NCI-H1092 treated with DMSO at 0.1 percent for 48 hours (cell line): ENCODE measurements around the gene RAVER2.
A peak's percentile ranks its signal among the peaks of the same experiment; 100 is the strongest.
"Not testable (repeated sequence)": the region's sequence is repeated elsewhere in the genome, so short reads cannot be mapped to it uniquely, and the experiment has no call there.

Experiments
- DNase-seq: peaks from one replicate; lab custom pipeline; 2025; lab: John Stamatoyannopoulos, UW

The RAVER2 gene, protein sequence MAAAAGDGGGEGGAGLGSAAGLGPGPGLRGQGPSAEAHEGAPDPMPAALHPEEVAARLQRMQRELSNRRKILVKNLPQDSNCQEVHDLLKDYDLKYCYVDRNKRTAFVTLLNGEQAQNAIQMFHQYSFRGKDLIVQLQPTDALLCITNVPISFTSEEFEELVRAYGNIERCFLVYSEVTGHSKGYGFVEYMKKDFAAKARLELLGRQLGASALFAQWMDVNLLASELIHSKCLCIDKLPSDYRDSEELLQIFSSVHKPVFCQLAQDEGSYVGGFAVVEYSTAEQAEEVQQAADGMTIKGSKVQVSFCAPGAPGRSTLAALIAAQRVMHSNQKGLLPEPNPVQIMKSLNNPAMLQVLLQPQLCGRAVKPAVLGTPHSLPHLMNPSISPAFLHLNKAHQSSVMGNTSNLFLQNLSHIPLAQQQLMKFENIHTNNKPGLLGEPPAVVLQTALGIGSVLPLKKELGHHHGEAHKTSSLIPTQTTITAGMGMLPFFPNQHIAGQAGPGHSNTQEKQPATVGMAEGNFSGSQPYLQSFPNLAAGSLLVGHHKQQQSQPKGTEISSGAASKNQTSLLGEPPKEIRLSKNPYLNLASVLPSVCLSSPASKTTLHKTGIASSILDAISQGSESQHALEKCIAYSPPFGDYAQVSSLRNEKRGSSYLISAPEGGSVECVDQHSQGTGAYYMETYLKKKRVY

DNA sequence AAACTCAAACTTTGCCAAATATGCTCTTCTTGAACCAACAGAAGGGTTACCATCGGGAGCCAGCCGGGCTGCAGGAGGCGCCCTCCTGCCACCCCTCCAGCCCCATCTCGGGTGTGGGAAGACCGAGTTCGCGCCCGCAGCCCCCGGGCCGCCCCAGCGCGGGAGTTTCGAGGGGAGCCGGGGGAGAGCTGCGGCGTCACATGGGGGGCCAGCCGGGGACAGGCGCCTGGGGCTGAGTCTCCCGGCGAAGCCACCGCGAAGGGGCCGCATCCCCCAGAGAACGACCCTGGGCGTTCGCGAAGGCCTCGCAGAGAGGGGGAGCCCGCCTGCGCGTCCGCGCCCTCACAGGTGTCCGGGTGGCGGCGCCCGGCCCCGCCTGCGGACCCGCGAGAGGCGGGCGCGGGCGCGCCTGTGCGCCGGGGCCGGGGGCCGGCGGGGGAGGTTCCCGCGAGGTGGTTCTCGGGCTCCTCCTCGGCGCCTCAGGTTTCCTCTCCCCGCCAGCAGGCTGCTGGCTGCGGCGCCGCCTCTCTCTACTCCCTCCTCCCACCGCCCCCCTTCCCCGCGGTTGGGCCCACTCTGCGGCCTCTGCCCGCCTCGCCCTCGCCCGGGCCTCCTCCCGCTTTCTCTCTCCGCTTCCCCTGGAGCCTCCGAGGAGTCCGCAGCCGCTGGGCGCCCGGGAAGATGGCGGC is at the start of gene RAVER2:
Gene RAVER2 (plus strand): TSS at position 584 of the 689 bp plus-strand sequence. CDS start 98 bp downstream, at position 682.
- DNase-seq, result peak; percentile 61

DNA sequence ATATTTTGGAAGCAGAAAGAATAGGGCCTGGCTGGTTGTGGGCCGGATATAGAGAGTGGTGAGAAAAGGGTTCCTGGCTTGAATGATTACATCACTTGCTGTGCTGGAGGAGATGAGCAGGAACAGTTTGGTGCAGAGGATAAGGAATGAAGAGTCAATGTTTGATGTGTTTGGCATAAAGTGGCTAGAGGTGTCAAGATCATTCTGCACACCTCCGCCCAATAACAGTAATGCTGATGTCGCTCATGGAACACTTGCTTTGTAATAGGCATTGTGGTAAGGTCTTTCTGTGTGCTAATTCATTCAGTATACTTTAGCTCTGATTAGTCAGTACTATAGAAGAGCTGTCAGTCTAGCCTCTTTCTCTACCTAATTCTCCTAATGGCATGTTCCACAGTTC is 48.0 kb upstream of the RAVER2 start:
- no peak for DNase-seq

DNA sequence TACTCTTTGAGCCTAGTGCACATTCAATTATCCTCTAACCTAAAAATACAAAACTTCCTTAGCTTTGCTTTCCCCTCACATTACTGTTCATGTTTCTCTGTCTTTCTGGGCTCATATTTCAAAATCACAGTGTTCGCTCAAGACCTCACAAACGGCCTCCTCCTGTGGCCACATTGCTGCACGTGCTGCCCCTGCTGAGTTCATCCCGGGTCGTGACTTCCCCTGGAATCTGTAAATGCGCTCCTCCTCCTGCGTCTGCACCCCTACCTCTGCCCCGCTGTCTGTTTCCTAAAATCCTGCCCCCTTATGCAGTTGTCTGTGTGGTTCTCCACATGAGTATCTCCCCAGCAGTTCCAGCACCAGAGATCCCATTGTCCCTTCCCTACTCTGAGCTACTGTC is 45.5 kb upstream of the RAVER2 start:
- DNase-seq, result no peak

DNA sequence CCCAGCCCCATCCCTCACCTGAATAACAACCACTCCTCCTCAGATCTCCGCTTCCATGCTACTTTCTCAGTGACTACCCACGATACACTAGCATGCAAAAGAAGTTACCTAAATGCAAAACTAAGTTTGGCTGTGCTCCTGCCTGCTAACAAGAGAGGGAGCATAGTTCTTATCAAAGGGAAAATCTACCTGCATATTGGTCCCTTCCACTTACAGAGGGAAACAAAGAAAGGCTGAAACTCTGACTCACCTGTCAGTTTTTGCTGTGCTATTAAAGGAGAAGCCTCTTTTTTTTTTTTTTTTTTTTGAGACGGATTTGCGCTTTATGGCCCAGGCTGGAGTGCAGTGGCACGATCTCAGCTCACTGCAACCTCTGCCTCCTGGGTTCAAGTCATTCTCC is 43.8 kb upstream of the RAVER2 start:
- no peak for DNase-seq

DNA sequence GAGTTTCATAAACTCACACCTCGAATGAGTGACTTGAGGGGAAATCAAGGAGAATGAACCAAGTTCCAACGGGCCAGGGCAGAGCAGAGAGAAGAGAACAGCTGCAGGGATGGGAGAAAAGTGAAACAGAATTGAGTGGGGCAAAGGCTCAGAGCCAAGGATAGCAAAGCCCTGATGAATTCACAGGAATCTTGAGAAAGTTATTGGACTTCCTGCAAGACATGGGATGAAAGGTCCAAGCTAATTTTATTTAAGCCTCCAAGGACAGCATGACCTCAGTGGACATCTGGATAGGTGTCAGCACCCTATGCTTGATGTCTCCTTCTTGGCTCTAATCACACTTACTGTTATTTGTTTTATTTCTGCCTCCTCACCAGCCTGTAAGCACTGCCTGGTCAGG is 43.0 kb upstream of the RAVER2 start:
- DNase-seq, result no peak

DNA sequence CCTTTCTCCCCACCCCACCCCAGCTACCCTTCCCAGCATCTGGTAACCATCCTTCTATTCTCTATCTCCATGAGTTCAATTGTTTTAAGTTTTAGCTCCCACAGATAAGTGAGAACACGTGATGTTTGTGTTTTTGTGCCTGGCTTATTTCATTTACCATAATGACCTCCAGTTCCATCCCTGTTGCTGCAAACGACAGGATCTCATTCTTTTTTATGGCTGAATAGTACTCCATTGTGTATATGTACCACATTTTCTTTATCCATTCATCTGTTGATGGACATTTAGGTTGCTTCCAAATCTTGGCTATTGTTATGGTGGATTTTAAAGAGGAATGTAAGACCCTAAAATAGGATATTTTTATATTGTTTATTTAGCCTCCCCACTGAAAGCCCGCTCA is 42.2 kb upstream of the RAVER2 start:
- DNase-seq, result not testable (repeated sequence)

DNA sequence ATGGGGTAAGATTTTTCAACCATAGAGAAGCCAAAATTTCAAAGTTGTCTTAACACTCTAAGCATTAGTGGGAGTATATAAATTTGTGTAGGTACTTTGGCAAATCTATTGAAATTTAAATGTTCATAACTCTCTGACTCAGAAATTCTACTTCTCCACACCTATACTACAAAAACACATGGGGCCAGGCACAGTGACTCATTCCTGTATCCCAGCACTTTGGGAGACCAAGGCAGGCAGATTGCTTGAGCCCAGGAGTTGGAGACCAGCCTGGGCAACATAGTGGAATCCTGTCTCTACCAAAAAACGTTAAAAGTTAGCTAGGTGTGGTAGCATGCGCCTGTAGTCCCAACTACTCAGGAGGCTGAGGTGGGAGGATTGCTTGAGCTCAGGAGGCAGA is 41.3 kb upstream of the RAVER2 start:
- DNase-seq, result no peak

DNA sequence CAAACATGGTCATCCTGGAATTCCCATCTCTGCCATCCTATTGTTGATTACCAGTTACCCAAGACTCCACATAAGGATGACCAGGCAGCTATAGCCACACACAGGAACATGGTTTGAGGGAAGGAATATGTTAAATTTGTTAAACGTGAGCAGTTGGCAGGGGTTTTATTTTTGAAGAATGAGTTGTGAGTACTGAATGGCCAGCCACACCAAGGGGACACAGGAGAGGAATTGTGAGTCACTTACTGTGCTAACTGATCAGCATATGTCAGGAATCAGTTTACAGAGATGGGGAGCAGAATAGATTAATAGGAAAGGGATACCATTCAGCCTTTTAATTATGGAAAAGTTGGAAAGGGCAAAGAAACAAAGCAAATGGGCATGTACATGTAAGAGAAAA is 39.3 kb upstream of the RAVER2 start:
- no peak for DNase-seq

DNA sequence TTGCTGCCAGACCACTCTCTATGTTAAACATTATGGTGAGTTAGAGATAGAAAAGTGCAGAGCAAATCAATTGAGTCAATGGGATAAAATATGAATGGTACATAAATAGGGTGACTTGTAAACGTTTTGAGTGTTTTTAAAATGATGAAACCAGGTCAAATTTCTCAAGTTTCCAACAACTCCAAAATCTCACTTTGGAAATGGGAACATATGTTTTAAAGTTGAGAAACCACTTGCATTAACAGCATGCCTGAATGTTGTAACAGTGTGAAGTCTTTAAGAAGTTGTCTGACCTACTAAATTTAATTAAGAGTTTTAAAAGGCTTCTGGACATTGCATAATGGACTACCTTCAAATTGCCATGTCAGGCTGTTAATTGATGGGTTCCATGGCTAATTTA is 33.6 kb upstream of the RAVER2 start:
- no peak for DNase-seq

DNA sequence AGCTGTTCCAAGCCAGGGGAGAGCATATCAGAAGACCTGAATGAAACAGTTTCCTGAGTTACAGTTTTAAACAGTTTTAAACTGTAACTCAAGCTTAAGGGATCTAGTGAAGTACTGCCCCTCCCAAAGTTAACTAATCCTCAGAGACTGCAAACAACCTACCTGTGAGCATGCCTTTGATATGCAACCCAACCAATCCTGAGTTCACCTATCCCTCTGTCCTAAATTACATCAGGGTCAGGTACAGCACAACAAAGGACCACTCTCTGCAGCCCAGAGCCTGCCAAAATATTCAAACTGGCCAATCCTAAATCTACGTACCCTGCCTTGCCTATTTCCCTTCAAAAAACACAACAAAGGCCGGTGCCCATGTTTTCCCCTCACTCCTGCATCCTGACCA is 32.8 kb upstream of the RAVER2 start:
- no peak for DNase-seq

DNA sequence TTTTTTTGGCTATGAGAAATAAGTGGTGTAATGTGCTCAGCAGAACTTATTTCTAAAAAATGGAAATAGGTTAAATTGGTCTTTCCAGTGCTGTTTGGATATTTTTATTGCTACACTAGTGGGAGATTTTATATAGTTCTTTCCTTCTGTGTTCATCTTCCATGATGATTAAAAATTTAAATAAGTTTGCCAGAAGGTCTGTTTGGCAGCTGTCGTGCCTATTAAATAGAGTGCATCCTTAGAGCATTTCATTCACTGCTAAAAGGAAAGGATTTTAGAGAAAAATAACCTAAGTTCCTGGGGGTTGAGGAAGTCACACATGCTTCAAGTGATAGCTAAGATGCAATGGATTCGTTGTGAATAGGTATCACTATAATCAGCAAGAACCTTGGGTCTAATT is 29.7 kb upstream of the RAVER2 start:
- DNase-seq, result no peak

DNA sequence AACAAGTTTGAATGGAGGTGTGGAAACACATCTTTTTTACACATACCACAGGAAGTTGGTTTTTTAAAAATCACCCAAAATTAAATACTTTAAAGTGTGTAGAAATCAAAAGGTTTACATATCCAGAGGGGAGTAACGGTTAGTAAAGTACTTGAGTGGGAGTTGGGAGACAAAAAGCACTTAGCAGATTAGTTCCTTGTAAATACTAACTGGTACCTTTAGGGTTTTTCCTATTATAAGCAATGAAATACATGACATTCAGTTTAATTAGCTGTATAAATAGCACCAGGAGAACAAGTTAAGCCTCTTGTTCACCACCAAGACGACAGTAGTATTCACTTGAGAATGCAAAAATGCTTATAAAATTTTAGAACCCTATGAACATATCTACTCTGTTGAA is 23.7 kb upstream of the RAVER2 start:
- no peak for DNase-seq

DNA sequence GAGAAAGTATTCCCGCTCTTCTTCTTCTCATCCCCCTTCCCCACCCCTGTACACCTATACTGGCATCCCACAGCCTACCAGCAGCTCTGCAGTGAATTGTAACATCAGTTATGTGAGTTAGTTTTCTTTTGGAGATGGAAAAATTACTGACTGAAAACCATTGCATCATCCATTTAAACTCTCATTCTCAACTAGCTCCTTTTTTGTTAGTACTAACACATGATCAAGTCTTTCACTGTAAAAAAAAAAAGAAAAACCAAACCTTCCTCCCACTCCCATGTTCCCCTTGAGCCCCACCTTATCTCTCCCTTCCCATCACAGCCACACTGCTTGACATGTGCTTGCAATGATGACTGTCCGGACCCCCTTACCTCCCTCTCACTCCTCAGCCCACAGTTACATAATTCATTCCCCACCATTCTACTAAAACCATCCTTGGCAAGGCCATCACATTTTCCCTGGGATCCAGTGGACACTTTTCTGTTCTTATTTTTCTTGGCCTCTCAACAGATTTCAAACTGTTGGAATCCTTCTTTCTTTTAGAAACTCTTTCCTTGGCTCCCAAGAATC is 23.2 kb upstream of the RAVER2 start:
- no peak for DNase-seq

DNA sequence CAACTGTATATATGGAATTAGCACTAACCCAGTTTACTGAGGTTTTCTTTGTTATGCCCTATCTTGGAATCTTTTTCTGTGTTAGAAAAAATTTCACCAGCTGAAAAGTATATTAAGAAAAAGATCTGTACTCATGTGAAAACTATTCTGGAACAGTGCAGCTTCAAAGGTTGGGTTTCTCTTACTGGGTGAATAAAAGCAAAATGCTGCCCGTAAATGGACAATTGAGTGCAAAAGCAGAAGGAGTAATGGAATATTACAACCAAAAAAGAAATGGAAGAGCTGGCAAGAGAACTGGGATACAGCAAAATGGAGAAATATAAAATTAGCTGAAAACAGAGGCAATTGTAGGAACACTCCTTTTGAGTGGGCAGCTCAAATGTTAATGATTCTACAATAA is 17.0 kb upstream of the RAVER2 start:
- no peak for DNase-seq

DNA sequence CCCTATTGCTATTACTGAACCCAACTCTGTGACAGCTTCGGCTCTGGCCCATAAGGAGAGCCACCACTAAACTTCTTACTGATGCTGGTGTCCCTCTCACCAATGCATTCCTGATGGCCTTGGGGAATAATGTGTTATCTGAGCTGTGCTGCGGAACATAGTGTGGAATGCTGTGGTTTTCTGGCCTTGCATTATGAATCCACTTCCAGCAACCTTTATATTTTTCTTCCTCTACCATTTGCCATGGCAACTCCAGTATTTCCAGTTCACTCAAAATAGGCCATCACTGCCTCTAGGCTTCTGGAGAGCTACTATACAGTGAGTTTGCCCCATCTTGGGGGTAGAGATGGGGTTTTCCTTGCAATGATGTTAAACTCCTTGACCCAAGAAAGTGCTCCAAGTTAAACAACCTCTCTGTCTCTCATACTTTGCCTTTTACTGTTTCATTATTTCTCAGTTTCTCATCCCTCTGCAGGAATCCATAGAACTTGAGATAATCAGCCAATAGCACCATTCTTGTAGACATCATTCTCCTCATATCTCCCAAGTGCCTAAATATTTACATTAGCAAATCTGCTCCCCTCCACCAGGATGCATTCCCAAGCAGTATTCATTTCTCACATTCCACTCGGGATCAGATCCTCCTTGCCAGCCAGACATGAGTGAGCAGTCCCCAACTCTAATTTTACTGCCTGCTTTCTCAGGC is 11.1 kb upstream of the RAVER2 start:
- DNase-seq, result no peak

DNA sequence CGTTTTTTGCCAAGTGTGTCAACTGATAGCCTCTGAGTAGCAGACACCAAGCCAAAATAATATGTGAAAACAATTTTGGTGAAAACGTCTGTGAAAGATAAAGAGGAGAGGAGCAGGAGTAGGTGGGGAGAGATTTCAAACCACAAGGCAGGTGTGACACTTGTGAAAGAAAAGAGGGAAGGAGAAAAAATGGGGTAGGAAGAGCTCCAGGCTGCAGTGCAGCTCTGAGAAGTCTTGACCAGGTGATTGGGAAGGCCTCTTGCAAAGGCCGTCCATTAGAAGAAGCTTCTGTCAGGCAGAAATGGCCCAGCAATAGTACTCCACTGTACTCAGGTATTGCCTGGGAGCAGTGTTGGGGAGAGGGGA is 10.6 kb upstream of the RAVER2 start:
- DNase-seq, result no peak

DNA sequence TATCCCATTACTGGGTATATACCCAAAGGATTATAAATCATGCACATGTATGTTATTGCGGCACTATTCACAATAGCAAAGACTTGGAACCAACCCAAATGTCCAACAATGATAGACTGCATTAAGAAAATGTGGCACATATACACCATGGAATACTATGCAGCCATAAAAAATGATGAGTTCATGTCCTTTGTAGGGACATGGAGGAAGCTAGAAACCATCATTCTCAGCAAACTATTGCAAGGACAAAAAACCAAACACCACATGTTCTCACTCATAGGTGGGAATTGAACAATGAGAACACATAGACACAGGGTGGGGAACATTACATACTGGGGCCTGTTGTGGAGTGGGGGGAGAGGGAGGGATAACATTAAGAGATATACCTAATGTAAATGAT is 4.2 kb upstream of the RAVER2 start:
- DNase-seq, result not testable (repeated sequence)

DNA sequence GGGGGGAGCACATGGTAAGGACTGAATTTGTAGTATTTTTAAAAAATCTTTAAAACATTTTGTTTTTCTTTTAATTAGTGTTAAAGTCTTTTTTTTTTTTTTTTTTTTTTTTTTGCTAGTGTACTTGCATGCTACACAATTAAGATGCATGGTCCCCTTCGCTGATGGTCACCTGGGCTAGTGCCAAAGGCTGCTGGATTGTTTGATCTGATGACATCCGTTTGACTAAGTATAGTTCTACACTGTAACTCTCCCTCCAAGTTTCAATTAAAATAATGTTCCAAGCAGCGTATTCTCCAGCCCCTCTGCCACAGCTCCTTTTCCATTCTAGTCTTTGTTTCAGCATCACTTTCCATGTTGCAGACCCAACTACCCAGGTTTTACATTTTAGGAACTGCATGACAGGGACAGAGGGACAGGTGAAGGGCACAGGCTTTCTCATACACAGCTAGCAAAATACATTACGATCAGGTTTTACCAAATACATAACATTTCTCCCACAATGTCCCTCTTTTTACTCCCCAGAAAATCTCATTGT is 852 bp upstream of the RAVER2 start:
- peak; percentile 57 for DNase-seq

DNA sequence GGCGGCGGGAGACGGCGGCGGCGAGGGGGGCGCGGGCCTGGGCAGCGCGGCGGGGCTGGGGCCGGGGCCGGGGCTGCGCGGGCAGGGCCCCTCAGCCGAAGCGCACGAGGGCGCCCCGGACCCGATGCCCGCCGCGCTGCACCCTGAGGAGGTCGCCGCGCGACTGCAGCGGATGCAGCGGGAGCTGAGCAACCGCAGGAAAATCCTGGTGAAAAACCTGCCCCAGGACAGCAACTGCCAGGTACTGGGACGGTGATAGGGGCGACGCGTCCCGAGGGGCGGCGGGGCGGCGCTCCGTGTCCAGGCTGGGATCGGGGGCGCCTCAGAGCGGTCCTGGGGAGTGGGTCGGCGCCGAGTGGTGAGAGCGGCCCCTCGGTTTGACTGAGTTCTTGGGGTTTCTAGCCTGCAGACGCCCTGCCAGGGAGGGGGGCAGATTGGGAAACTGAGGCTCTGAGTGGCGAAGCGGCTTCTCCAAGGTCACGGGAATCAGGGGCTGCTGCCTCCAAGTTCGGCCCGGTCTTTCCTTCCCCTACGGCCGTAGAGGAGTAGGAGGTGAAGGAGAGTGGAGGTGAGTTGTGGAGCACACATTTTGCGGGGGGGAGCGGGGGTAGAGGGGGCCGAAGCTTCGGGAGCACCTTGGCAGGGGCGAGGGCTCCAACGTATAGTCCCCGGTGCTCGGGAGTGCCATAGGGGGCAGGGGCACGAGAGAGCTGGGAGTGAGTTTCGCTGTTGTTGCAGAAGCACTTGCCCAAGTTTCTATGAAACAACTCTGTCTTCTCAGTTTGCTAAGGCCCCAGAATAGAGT is 508 bp downstream of the RAVER2 start:
- no peak for DNase-seq

DNA sequence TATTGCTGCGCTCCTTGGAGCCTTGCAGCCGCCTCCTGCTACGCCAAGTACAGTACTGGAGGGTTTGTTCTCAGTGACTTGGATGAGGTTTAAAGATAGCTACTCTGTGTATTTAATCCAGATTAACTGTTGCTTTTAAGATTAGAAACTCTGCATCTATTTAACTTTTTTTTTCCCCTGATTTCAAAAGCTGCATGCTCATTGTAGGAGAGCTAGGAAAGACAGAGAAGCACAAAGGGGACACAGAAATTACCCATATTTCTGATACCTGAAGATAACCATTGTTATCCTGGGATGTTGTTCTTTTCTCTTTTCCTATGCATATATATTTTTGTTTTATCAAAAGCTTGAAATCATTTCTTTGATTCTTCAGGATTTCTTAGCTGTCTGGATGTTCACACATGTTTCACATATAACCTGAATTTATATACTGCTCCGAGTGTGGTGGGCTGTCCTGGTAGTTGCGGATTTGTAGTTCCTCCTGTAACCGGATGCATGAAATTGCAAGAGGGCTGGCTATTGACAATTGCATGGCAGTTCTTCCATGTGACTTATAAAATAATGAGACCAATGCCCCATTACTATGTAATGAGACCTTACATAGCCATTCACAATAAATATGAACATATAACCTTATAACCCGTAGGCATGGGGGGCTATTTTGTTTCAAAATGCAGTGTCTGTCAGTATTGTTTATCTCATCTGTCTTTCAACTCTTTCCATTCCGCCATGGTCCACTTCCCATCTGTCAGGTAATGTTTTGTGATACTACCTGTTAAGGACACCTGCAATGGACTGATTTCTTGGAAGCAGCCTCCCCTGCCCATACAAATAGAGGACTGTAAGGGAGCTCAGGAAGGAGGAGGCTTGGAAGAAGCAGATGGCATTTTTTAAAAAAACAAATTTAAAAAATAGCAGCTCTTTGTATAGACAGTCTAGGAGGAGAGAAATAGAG is 1.4 kb downstream of the RAVER2 start:
- no peak for DNase-seq
